DND-41 (cell line): Measurements from ENCODE around the gene GLB1L.

ENCODE experiments used
- CTCF ChIP-seq: IDR thresholded peaks from 2 replicates; pipeline ENCODE4 v1.5.1; 2012; ENCODE audit warnings: borderline replicate concordance, low read length, moderate library complexity, mild to moderate bottlenecking; ENCODE audit not compliant: poor library complexity, severe bottlenecking; ENCODE audit errors: extremely low read depth
- EZH2 ChIP-seq: IDR thresholded peaks from 3 replicates; pipeline ENCODE4 v1.6.1; 2012; ENCODE audit warnings: borderline replicate concordance, low read depth, mild to moderate bottlenecking, moderate library complexity, low read length, inconsistent platforms; ENCODE audit not compliant: severe bottlenecking

DNA sequence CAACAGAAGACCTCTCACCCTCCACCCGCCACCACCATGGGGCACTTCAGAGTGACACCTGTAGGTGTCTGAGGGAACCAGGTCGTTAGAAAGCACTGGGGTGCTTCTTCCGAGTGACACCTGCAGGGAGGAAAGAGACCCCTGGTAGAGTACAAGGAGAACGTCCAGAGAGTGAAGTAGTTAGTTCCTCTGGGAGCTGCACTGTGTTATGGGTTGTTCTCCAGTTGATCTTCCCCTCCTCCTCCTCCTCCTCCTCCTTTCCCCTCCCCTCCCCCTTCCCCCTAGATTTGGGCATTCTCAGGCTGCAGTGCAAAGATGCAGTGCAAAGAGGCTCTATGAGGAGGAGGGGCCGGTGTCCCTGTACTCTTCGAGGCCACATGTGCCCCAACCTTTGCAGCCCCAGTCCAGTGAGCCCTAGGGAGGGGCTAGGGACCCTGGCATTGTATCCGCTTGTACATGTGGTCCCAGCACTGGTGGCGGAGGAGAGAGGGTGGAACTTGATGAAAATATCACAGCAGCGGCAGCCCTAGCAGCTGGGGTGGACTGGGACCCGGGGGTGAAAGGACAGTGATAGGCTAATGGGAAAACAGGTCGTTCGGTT lies 34.8 kb upstream of the GLB1L start:
- TF ChIP-seq CTCF (peak; percentile 45), EZH2 (no peak)
